HG03039 (cell line): ENCODE results near the gene FAM83B.

Source experiments
- ATAC-seq: cut with Tn5 transposase; IDR thresholded peaks from one replicate; pipeline ENCODE4 v1.9.1; 2021; ENCODE audit warnings: mild to moderate bottlenecking, moderate library complexity; ENCODE audit not compliant: unreplicated experiment

The FAM83B gene

GRCh38 chr6:54893818-54894217, 47.2 kb downstream of the FAM83B start:
- no peak for ATAC-seq

DNA sequence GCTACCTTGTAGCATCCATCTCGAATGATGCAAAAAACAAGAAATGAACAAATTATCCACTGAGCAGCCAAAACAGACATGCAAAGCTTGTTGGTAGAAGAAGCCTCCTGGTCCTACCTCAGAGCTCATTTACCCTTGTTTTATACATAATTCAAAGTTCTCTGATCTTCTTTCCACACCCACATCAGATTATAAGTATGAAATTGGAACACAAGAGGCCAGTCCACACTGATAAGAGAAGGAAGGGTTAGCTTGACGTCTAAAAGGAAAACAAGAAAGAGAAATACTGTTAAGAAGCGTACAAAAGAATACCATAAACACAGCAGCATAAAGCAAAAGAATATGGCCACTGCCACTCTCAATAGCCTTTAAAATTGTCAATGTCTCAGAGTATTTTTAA, 49.7 kb downstream of the FAM83B start:
- no peak for ATAC-seq

DNA sequence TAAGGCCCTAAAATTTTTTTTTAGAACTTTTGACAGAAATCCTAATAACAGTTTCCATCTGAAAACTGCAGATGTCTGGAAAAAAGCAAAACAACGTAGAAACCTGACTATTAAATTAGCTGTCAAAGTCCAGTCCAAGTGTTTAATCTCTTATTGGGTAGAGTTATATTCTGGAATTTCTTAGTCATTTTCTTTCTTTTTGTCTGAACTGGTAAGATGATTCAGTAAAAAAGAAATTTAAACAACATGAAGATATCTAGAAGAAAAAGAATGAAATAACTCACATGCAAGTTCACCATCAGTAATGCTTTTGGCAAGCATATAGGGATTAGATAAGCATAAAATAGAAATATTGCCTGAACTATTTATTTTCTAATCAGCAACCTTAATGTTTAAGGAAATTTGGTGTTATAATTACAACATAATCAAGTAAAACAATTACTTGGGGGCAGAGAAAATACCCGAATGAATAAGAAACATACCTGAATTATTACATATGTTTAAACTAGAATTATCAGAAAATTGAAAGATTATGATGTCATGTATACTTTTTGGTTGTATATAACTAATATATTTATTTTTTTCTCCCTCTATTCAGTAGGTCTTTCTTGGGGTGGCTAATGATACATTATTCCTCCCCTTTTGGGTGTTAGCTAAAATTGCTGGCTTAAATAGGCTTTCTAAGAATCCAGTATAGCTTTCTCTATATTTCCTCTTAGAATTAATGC, 51.1 kb downstream of the FAM83B start:
- ATAC-seq: no peak

GRCh38 chr6:54898767-54899166, 52.2 kb downstream of the FAM83B start:
- no peak for ATAC-seq

DNA sequence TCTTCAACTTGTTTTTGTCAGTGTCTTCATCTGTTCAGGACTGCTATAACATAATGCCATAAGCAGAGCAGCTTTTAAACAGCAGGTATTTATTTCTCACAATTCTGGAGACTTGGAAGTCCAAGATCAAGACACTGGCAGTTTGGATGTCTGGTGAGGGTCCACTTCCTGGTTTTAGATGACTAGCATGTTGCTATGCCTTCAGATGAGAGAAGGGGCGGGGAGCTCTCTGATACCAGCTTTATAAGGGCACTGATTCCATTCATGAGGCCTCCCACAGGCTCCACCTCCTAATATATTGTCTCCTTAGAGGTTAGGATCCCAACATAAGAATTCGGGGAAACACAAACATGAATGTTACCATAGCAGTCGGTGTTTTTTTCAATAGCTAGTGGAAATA, 52.9 kb downstream of the FAM83B start:
- no peak for ATAC-seq

DNA sequence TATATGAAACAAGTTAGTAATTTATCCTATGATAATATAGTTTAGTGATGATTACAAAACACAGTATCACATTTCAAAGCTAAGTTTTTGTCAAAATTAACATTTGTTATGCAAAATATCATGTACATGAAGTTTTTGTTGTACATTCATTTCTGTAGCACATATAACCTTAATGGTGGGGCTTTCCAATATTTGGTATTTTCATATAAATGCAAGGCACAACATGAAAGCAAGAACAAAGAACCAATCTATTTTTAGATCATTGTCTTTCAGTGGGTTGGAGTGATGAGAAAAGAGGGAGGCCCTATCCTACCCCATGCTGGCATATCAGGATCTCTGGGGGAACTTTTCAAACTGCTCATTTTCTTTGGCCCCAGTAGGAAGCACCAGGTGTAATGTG, 53.4 kb downstream of the FAM83B start:
- no peak for ATAC-seq

- ATAC-seq: no peak
These were observed 54.1 kb downstream of the FAM83B start for GRCh38 chr6:54900666-54901065.

DNA sequence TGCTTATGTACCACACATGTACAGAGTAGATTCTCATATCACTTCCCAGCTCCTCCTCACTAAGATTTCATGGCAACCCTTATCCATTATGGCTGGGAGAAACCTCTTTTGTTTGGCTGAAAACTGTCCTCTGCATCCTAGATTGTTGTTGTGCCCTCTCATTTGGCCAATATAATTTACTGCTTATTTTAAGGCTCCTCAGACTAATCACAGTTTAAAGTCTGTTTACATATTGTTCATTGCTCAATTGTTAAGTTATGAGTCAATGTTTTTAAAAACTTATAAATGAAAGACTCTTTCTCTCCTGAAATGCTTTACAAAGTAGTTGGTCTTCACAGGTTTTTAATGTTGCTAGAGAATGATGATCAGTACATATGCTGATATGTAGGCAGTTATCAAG, 57.3 kb downstream of the FAM83B start:
- no peak for ATAC-seq

- no peak for ATAC-seq
These were observed 60.8 kb downstream of the FAM83B start for GRCh38 chr6:54907355-54907754.

GRCh38 chr6:54909184-54909583, 62.6 kb downstream of the FAM83B start:
- no peak for ATAC-seq

DNA sequence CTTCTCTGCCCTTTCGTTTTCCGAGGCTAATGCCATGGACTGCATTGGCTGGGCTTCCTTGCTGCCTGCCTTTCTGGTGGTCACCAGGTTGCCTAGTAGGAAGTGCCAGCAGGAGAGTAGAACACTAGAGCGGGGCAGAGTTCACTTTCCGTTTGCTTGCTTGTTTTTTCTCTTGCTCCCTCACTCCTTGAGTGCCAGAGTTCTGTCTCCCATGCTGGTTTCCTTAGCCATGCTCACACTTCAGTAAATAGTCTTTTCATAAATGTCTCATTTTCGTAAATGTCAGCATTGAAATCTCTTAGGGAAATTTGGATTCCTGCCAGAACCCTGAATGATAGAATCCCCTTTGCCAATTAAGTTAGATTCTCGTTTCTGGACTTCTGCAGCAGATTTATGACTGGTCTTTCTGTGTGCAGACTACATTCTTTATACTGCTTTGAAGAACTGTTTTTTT, 63.9 kb downstream of the FAM83B start:
- ATAC-seq: no peak

DNA sequence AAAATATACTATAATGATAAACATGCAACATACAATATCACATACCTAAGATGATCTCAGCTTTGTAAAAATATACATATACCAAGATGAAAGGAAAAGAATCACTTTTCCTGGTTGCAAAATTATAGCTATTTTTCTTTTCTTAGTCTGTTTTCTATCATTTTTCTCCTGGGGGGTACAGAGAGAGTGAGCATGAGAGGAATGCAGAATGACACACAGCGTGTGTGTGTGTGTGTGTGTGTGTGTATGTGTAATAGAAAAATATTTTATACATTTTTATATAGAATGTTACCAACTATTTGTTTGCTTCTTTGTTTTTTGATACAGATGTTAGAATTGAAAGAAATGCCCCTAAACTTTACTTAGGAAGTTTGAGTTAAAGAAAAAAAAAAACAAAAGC, 64.3 kb downstream of the FAM83B start:
- no peak for ATAC-seq

DNA sequence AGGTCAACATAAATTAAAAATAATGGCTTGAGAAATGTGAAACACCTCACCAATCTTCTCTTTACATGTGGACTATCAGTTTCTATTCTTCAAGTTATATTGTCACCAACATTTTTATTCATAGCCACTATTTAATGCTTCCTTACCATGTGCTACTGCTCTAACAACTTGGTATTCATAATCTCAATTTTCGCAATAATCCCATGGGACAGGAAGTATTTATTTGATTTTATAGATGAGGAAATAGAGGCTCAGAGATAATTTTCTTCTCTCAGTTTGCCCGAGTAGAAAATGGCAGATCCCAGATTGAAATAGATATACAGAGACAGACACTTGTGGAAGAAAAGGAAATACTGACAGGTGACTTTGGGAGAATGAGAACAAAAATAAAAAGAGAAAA, 66.6 kb downstream of the FAM83B start:
- ATAC-seq: no peak

- no peak for ATAC-seq
These were observed 70.3 kb downstream of the FAM83B start for GRCh38 chr6:54916858-54917257.

- no peak for ATAC-seq
These were observed 74.1 kb downstream of the FAM83B start for GRCh38 chr6:54920628-54921027.

- ATAC-seq: no peak
These were observed 75.3 kb downstream of the FAM83B start for GRCh38 chr6:54921891-54922290.

GRCh38 chr6:54929245-54929909, 82.8 kb downstream of the FAM83B start:
- no peak for ATAC-seq

- no peak for ATAC-seq
These were observed 86.1 kb downstream of the FAM83B start for GRCh38 chr6:54932622-54933021.

GRCh38 chr6:54935739-54936138, 89.2 kb downstream of the FAM83B start:
- no peak for ATAC-seq

- ATAC-seq: no peak
These were observed 90.8 kb downstream of the FAM83B start for GRCh38 chr6:54937371-54937770.

GRCh38 chr6:54957698-54958097, 111.1 kb downstream of the FAM83B start:
- no peak for ATAC-seq

DNA sequence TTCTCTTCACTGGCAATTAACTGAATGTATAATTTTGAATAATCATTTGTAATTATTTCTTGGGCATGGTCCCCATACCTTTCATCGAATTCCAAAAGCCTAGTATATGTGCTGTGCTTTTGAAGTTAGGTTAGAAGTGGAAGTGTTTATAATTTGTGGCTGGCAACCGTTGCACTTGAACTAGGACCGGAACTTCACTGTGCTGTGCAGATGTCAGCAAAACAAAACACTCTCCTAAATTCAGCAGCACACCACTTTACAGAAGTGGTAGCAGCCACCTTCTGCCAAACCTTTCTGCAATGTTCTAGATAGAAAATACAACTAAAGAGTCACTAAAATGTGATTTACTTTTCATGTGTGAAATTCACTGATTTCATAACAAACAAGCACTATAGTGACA, 111.9 kb downstream of the FAM83B start:
- ATAC-seq: no peak

DNA sequence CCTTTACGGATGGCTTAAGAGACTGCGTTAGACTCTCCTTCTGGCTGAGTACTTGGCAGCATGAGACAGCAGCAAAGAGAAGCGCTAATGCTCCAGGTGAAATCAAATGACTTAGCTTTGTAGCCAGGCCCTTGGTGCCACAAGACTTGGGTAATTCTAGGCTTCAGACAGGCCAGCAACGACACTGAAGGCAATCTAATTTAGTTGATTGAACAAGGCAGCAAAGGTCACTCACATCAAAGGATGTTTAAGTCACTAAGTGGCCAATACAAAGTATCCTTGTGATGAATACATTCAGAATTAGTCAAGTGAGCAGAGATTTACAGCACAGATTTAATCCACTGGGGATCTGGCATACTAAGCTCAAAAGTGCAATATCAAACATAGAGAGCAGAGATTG, 113.2 kb downstream of the FAM83B start:
- no peak for ATAC-seq
